Measurements from ENCODE around the gene ARHGEF39.

ARHGEF39 gene

GRCh38 chr9:35673132-35674024 is 8.4 kb upstream of the ARHGEF39 start, which contains the start of gene CA9:
CA9 (plus strand) TSS chr9:35673928; CDS start chr9:35673960, 32 bp downstream.
- DNase-seq, result peak; percentile 67

GRCh38 chr9:35669331-35670145 is 4.5 kb upstream of the ARHGEF39 start:
- peak; percentile 76 for DNase-seq

- DNase-seq, result no peak
These were observed 2.9 kb upstream of the ARHGEF39 start for GRCh38 chr9:35667939-35668338.

- DNase-seq, result no peak
These were observed 1.6 kb upstream of the ARHGEF39 start for GRCh38 chr9:35666549-35666948.

GRCh38 chr9:35666045-35666444 is 1.1 kb upstream of the ARHGEF39 start:
- no peak for DNase-seq

GRCh38 chr9:35665471-35665818 is 450 bp upstream of the ARHGEF39 start:
- DNase-seq, result no peak

GRCh38 chr9:35662437-35662836 is 2.6 kb downstream of the ARHGEF39 start:
- no peak for DNase-seq

- DNase-seq, result no peak
These were observed 3.1 kb downstream of the ARHGEF39 start for GRCh38 chr9:35661756-35662350.

GRCh38 chr9:35660966-35661415 is 4.0 kb downstream of the ARHGEF39 start:
- peak; percentile 24 for DNase-seq

- peak; percentile 36 for DNase-seq
These were observed 5.7 kb downstream of the ARHGEF39 start for GRCh38 chr9:35659340-35659739.

GRCh38 chr9:35658968-35659220 is 6.1 kb downstream of the ARHGEF39 start:
- DNase-seq, result peak; percentile 73

- peak; percentile 92 for DNase-seq
These were observed 6.6 kb downstream of the ARHGEF39 start, which contains the start of gene CCDC107 for GRCh38 chr9:35658137-35658967. CCDC107 (plus strand) TSS chr9:35658292; CDS start chr9:35658380, 88 bp downstream.

- DNase-seq, result peak; percentile 100
These were observed 7.4 kb downstream of the ARHGEF39 start, which contains the start of gene RMRP for GRCh38 chr9:35657546-35658136. RMRP (minus strand) TSS chr9:35658019.

- no peak for DNase-seq
These were observed 8.0 kb downstream of the ARHGEF39 start for GRCh38 chr9:35656831-35657545.

GRCh38 chr9:35656348-35656747 is 8.6 kb downstream of the ARHGEF39 start:
- DNase-seq, result no peak

- no peak for DNase-seq
These were observed 11.4 kb downstream of the ARHGEF39 start for GRCh38 chr9:35653611-35654010.

GRCh38 chr9:35652829-35653209 is 12.2 kb downstream of the ARHGEF39 start:
- no peak for DNase-seq

GRCh38 chr9:35651956-35652828 is 12.8 kb downstream of the ARHGEF39 start:
- DNase-seq, result peak; percentile 35

GRCh38 chr9:35650341-35651158 is 14.4 kb downstream of the ARHGEF39 start, which contains the start of gene SIT1:
SIT1 (minus strand) TSS chr9:35650931; CDS start chr9:35650853, 78 bp downstream.
- DNase-seq, result peak; percentile 45
